Hematopoietic multipotent progenitor cell treated with erythropoietin and hydrocortisone succinate and interleukin-3 and kit ligand, for 8 days (in vitro differentiated cells): ENCODE measurements around the gene CCDC194.
"Not testable (repeated sequence)": the region's sequence is repeated elsewhere in the genome, so short reads cannot be mapped to it uniquely, and the experiment has no call there.

ENCODE experiments used
- DNase-seq: peaks from one replicate; pipeline ENCODE4 v3.0.0-alpha.2; 2015

CCDC194 gene

GRCh38 chr19:17365361-17365760 is 28.6 kb downstream of the CCDC194 start:
- no peak for DNase-seq

GRCh38 chr19:17363852-17364605 is 30.0 kb downstream of the CCDC194 start:
- DNase-seq: not testable (repeated sequence)

GRCh38 chr19:17359905-17360800 is 33.8 kb downstream of the CCDC194 start:
- no peak for DNase-seq

GRCh38 chr19:17358395-17358794 is 35.6 kb downstream of the CCDC194 start:
- DNase-seq: no peak

DNA sequence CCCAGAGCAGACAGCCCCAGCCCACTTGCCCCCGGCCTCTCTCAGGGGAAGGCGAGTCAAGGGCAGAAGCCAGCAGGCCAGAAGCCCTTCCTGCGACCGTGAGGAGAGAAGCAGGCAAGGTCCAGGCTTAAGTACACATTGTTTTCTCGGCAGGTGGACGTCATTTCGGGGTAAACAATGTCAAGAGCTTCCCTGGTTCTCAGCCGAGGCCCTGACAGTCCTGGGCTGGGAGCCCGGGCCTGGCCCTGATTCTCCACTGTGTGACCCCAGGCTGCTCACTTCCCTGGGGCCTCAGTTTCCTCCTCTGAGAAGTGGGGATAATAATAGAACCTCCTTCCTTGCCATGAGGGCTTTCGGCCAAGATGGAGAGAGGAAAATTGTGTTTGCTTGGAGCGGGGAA is 36.3 kb downstream of the CCDC194 start:
- DNase-seq: no peak

DNA sequence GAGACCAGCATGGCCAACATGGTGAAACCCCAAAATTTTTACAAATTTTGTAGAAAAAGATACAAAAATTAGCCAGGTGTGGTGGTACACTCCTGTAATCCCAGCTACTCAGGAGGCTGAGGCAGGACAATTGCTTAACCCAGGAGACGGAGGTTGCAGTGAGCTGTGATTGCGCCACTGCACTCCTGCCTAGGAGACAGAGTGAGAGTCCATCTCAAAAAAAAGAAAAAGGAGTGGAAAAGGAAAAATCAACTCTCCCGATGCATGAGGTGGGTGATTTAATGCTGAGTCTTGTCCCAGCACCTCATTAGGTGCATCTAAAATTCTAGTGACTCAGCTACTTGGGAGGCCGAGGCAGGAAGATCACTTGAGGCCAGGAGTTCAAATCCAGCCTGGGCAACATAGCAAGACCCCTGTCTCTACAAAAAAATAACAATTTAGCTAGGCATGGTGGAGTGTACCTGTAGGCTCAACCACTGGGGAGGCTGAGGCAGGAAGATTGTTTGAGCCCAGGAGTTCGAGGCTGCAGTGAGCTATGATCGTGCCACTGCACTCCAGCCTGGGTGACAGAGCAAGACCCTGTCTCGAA is 36.8 kb downstream of the CCDC194 start:
- no peak for DNase-seq

- no peak for DNase-seq
These were observed 40.6 kb downstream of the CCDC194 start for GRCh38 chr19:17353386-17353785.

GRCh38 chr19:17352608-17353280 is 41.3 kb downstream of the CCDC194 start:
- DNase-seq: no peak

GRCh38 chr19:17351815-17352435 is 42.1 kb downstream of the CCDC194 start:
- DNase-seq: no peak

DNA sequence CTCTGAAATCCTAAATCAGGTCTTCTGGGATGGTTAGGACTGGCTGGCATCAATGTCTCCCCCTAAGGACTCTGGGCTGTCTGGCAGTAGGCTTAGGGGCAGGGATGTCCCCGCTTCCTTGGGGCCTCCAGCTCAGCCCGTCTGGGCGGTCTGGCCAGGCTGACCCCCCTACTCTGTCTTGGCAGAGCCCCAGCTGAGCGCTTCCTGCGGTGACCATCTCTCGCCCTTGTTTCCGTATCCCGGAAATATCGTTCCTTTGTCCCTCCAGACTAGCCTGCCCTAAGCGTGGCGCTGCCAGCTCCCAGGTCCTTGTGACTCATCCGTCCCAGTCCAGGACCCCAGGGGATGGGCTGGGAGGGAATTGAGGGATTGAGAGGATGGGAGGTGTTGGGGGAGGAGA is 45.3 kb downstream of the CCDC194 start:
- DNase-seq: no peak

DNA sequence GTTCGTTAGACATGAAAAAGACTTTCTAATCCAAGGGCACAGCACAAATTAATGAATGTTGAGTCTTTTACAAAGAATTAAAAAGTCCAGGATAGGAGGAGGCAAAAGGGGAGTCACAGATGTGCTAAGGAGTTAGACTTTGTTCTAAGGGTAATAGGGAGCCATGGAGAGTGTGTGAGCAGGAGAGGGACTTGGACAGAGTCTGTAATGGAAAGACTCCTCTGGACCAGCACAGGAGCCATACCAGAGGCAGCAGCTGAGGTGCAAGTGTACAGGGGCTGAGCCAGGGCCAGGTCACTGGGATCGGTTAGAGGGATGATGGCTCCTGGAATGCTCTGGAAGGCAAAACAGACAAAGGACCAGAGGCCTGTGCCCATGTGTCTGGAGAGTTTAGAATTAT is 46.1 kb downstream of the CCDC194 start:
- no peak for DNase-seq

- DNase-seq: no peak
These were observed 46.6 kb downstream of the CCDC194 start for GRCh38 chr19:17347361-17347760.

- DNase-seq: peak; percentile 68
These were observed 47.8 kb downstream of the CCDC194 start for GRCh38 chr19:17346109-17346671.

GRCh38 chr19:17341845-17342244 is 52.2 kb downstream of the CCDC194 start:
- no peak for DNase-seq

- DNase-seq: no peak
These were observed 52.6 kb downstream of the CCDC194 start for GRCh38 chr19:17341386-17341785.

DNA sequence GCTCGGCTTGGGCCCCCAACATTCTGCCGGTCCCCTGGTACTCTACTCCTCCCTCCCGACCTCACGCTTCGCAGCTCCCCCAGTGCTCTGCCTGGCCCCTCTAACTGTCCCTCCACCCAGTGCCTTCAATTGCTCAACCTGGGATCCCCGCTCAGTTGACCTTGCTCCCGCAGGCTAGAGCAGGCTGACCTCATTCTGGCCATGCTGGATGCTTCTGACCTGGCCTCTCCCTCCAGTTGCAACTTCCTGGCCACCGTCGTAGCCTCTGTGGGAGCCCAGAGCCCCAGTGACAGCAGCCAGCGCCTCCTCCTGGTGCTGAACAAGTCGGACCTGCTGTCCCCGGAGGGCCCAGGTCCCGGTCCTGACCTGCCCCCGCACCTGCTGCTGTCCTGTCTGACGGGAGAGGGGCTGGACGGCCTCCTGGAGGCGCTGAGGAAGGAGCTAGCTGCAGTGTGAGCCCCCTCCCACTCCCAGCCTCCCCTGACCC is 53.1 kb downstream of the CCDC194 start:
- DNase-seq: no peak
